HCT116 (cell line): ENCODE data around the gene DOCK2. TPM values are rescaled to one million over a fixed set of nuclear protein-coding genes. Genes with fewer than 3 reads are reported as not detected.
"Not testable (repeated sequence)": the region's sequence is repeated elsewhere in the genome, so short reads cannot be mapped to it uniquely, and the experiment has no call there.

Experiments
- ATAC-seq: fragments of 200-7000 bp; cut with Tn5 transposase; 2 replicates; pipeline ENCODE4 v1.9.1; 2020; ENCODE audit warnings: mild to moderate bottlenecking, moderate library complexity
- BruUV-seq: library from RNA; stranded (reverse); fragments of 400-500 nt; replicated peaks from 2 replicates; lab custom pipeline; 2021; lab: Mats Ljungman, UMichigan
- CTCF ChIA-PET: fragments of 300-600 bp; sonication (Branson Sonifier 250); formaldehyde crosslinking; loops from one replicate; lab custom pipeline; 2021; ENCODE audit warnings: antibody characterized with exemption; lab: Charles Lee
- POLR2A ChIA-PET: fragments of 300-600, 350-600 bp; sonication (Branson Sonifier 250); formaldehyde crosslinking; loops from one replicate; lab custom pipeline; 2021; ENCODE audit warnings: antibody characterized with exemption; lab: Charles Lee
- RAD21 ChIA-PET, 2 experiments: fragments of 300-600 bp; sonication (Branson Sonifier 250); formaldehyde crosslinking; loops; one replicate each; lab custom pipeline; 2023; ENCODE audit warnings: low total read pairs in 2 of 2; ENCODE audit not compliant: uncharacterized antibody in 2 of 2, unreplicated experiment in 2 of 2, low non-redundant PET in 1 of 2; lab: Charles Lee
- DNase-seq: peaks from one replicate; pipeline ENCODE4 v3.0.0-alpha.2; 2010; ENCODE audit warnings: low read depth, low spot score
- H2AFZ ChIP-seq: fragments of 200-600 bp; shearing (Covaris generic), sonication (generic); 2 replicates; pipeline ENCODE4 v1.6.1; 2017; ENCODE audit warnings: low read depth, mixed run types, mixed read lengths, antibody characterized with exemption, low read length; ENCODE audit not compliant: poor library complexity, severe bottlenecking
- H3K27ac ChIP-seq: 2 replicates; pipeline ENCODE4 v1.5.1; 2012; ENCODE audit warnings: low read depth, low read length
- H3K27me3 ChIP-seq: fragments of 200-600 bp; sonication (generic); 2 replicates; pipeline ENCODE4 v1.6.1; 2016; ENCODE audit warnings: mixed run types, low read length, mixed read lengths; ENCODE audit not compliant: insufficient read depth
- H3K36me3 ChIP-seq, 2 experiments: fragments of 200-500 bp in 1 of 2; fragments of 200-600 bp in 1 of 2; sonication (Bioruptor generic) in 1 of 2; sonication (generic) in 1 of 2; 2 replicates each; pipeline versions ENCODE4 v1.5.1 to v1.6.1; 2014 to 2016; ENCODE audit warnings: low read length in 2 of 2, inconsistent platforms in 1 of 2, mixed read lengths in 1 of 2, mixed run types in 1 of 2; ENCODE audit not compliant: insufficient read depth in 2 of 2, control insufficient read depth in 1 of 2
- H3K4me1 ChIP-seq, 2 experiments: fragments of 200-600 bp in 1 of 2; sonication (generic) in 1 of 2; 2 replicates each; pipeline versions ENCODE4 v1.5.1 to v1.6.1; 2012 to 2017; ENCODE audit warnings: low read length in 2 of 2, inconsistent platforms in 1 of 2, mild to moderate bottlenecking in 1 of 2, mixed read lengths in 1 of 2, mixed run types in 1 of 2, moderate library complexity in 1 of 2; ENCODE audit not compliant: insufficient read depth in 2 of 2, control insufficient read depth in 1 of 2
- H3K4me2 ChIP-seq: fragments of 200-600 bp; sonication (generic); 2 replicates; pipeline ENCODE4 v1.6.1; 2017; ENCODE audit warnings: mixed run types, low read length, mixed read lengths
- H3K4me3 ChIP-seq, 2 experiments: fragments of 200-600 bp in 1 of 2; sonication (generic) in 1 of 2; replicated peaks in 1 of 2; 2 replicates each; pipeline ENCODE4 v1.5.1; 2011 to 2016; ENCODE audit warnings: low read length in 2 of 2, control low read depth in 1 of 2, low read depth in 1 of 2, mild to moderate bottlenecking in 1 of 2, mixed read lengths in 1 of 2, mixed run types in 1 of 2
- H3K79me2 ChIP-seq: fragments of 200-600 bp; sonication (generic); 2 replicates; pipeline ENCODE4 v1.6.1; 2017; ENCODE audit warnings: mild to moderate bottlenecking, mixed run types, low read length, moderate library complexity, mixed read lengths; ENCODE audit not compliant: insufficient read depth
- H3K9ac ChIP-seq: fragments of 200-600 bp; sonication (generic); 2 replicates; pipeline ENCODE4 v1.6.1; 2016; ENCODE audit warnings: low read length, mixed read lengths
- H3K9me2 ChIP-seq: fragments of 200-600 bp; sonication (generic), shearing (Covaris generic); 2 replicates; pipeline ENCODE4 v1.6.1; 2017; ENCODE audit warnings: mixed run types, mild to moderate bottlenecking, moderate library complexity; ENCODE audit not compliant: insufficient read depth
- H3K9me3 ChIP-seq, 2 experiments: fragments of 200-500 bp in 1 of 2; fragments of 200-600 bp in 1 of 2; sonication (Bioruptor generic) in 1 of 2; sonication (generic) in 1 of 2; 2 replicates each; pipeline ENCODE4 v1.6.1; 2014 to 2017; ENCODE audit warnings: low read length in 2 of 2, mixed read lengths in 2 of 2, inconsistent platforms in 1 of 2, low read depth in 1 of 2, mild to moderate bottlenecking in 1 of 2, mixed run types in 1 of 2, moderate library complexity in 1 of 2; ENCODE audit not compliant: control insufficient read depth in 1 of 2, insufficient read depth in 1 of 2
- H4K20me1 ChIP-seq: fragments of 200-600 bp; sonication (generic), shearing (Covaris generic); 2 replicates; pipeline ENCODE4 v1.6.1; 2017; ENCODE audit warnings: mixed run types, mild to moderate bottlenecking, moderate library complexity; ENCODE audit not compliant: insufficient read depth
- CTCF ChIP-seq, 3 experiments: fragments of 200-600 bp in 1 of 3; sonication (generic) in 1 of 3; IDR thresholded peaks in 2 of 3; conservative IDR thresholded peaks in 1 of 3; 2 replicates each; pipeline ENCODE4 v1.5.1; 2012 to 2017; ENCODE audit warnings: low read depth in 2 of 3, low read length in 2 of 3, antibody characterized with exemption in 1 of 3, borderline replicate concordance in 1 of 3, control low read depth in 1 of 3, mild to moderate bottlenecking in 1 of 3, mixed read lengths in 1 of 3, mixed run types in 1 of 3, moderate library complexity in 1 of 3; ENCODE audit not compliant: insufficient read depth in 1 of 3
- EZH2phosphoT487 ChIP-seq: fragments of 200-600 bp; IDR thresholded peaks from 2 replicates; pipeline ENCODE4 v1.6.1; 2018; ENCODE audit warnings: antibody characterized with exemption, borderline replicate concordance
- RAD21 ChIP-seq: IDR thresholded peaks from 2 replicates; pipeline ENCODE4 v1.6.1; 2012; ENCODE audit warnings: low read depth, mild to moderate bottlenecking
- ZBTB33 ChIP-seq: IDR thresholded peaks from 2 replicates; pipeline ENCODE4 v1.6.1; 2011; ENCODE audit warnings: mild to moderate bottlenecking, low read length, moderate library complexity; ENCODE audit not compliant: insufficient replicate concordance; ENCODE audit errors: extremely low read depth
- ZFX ChIP-seq: fragments of 450-650 bp; IDR thresholded peaks from 2 replicates; pipeline ENCODE4 v1.6.1; 2017
- ZNF274 ChIP-seq: fragments of 200-500 bp; sonication (Bioruptor generic); IDR thresholded peaks from 2 replicates; pipeline ENCODE4 v1.6.1; 2014; ENCODE audit warnings: mild to moderate bottlenecking, low read depth, low read length, inconsistent platforms
- intact Hi-C: fragments of 100-400 bp; cut with micrococcal nuclease; formaldehyde crosslinking; loops from 2 replicates; pipeline ENCODE4 v1.10.0; 2022
- total RNA-seq: library from RNA; stranded (reverse); gene quantifications from one replicate; pipeline ENCODE4 v1.2.1, GENCODE V29; 2021; ENCODE audit not compliant: unreplicated experiment

Gene DOCK2
- total RNA-seq, 1 experiment from 2014 or later = 0.89 TPM

GRCh38 chr5:169950333-169950732, 313.3 kb downstream of the DOCK2 start:
- no peaks in the 10 kb centered on the region for H3K79me2 ChIP-seq
- ChIA-PET CTCF (no interaction called here), POLR2A (no interaction called here), RAD21 (no interaction called here)
- no peak overlapping the region for H3K9ac ChIP-seq
- H2AFZ ChIP-seq = no peak overlapping the region
- DNase-seq (no peak), ATAC-seq (no peak)
- H3K4me1 ChIP-seq = no peaks in the 10 kb centered on the region
- intact Hi-C loops = no loop called here
- H3K36me3 ChIP-seq = no peaks in the 10 kb centered on the region
- TF ChIP-seq RAD21 (no peak), ZFX (no peak), CTCF (IDR thresholded peaks at IDR 0.05 in 2 of 3, conservative IDR thresholded peaks at IDR 0.05 in 1 of 3; ENCODE audit: borderline replicate concordance in 1 of 3, insufficient read depth in 1 of 3, low read depth in 2 of 3, low read length in 2 of 3) (no peak), ZBTB33 (no peak), EZH2phosphoT487 (no peak), ZNF274 (no peak)
- no peaks in the 10 kb centered on the region for H3K9me3 ChIP-seq
- H3K27me3 ChIP-seq = peaks cover 34% of the 10 kb centered on the region; the same call in 1 of the 2 replicates
- no TSS peak for BruUV-seq
- no peak overlapping the region for H3K4me2 ChIP-seq
- no peak overlapping the region for H3K27ac ChIP-seq
- H3K4me3 ChIP-seq = no peak overlapping the region
- no peaks in the 10 kb centered on the region for H3K9me2 ChIP-seq
- no peaks in the 10 kb centered on the region for H4K20me1 ChIP-seq

- H4K20me1 ChIP-seq, DNase-seq, H2AFZ ChIP-seq, intact Hi-C loops, H3K36me3 ChIP-seq, BruUV-seq, H3K9me2 ChIP-seq, H3K4me2 ChIP-seq, H3K9me3 ChIP-seq, RAD21 ChIA-PET, ATAC-seq, H3K9ac ChIP-seq, H3K4me3 ChIP-seq, H3K79me2 ChIP-seq, H3K27ac ChIP-seq, POLR2A ChIA-PET, H3K4me1 ChIP-seq, CTCF ChIA-PET: not testable (repeated sequence)
- H3K27me3 ChIP-seq = peaks cover 61% of the 10 kb centered on the region
Measured at GRCh38 chr5:169953196-169953595, 316.1 kb downstream of the DOCK2 start.
